Naive thymus-derived CD4-positive, alpha-beta T cell (primary cell): Measurements from ENCODE around the gene MACROD2. TPM values are rescaled to one million over a fixed set of nuclear protein-coding genes. Genes with fewer than 3 reads are reported as not detected.
"Not testable (repeated sequence)": the region's sequence is repeated elsewhere in the genome, so short reads cannot be mapped to it uniquely, and the experiment has no call there.

Source experiments
- ATAC-seq: fragments of 150-1000 bp; cut with Tn5 transposase; 2 replicates; pipeline ENCODE4 v1.10.0; 2021; ENCODE audit warnings: mild to moderate bottlenecking, moderate library complexity
- CTCF ChIA-PET: fragments of 350-600 bp; sonication (Branson Sonifier 250); formaldehyde crosslinking; loops from one replicate; lab custom pipeline; 2021; ENCODE audit warnings: antibody characterized with exemption; lab: Charles Lee
- POLR2A ChIA-PET: fragments of 350-600 bp; sonication (Branson Sonifier 250); formaldehyde crosslinking; loops from one replicate; lab custom pipeline; 2021; ENCODE audit warnings: antibody characterized with exemption, inconsistent platforms; lab: Charles Lee
- DNase-seq, 9 donors: peaks; one replicate each; pipeline versions ENCODE4 v3.0.0 to v3.0.0-alpha.2; 2020 to 2022; ENCODE audit warnings: mixed read lengths in 1 of 9
- H3K27ac ChIP-seq: one replicate; pipeline ENCODE4 v1.7.0; 2013; ENCODE audit warnings: mild to moderate bottlenecking, low read depth, low read length, moderate library complexity
- H3K27me3 ChIP-seq, 2 donors: one replicate each; pipeline ENCODE4 v1.7.0; 2013; ENCODE audit warnings: low read length in 2 of 2, mild to moderate bottlenecking in 2 of 2, moderate library complexity in 2 of 2; ENCODE audit not compliant: control insufficient read depth in 2 of 2, insufficient read depth in 2 of 2
- H3K36me3 ChIP-seq, 3 experiments: 1 replicate in 2 of 3; 2 replicates in 1 of 3; pipeline ENCODE4 v1.7.0; 2013; ENCODE audit warnings: low read length in 3 of 3, mild to moderate bottlenecking in 3 of 3, moderate library complexity in 1 of 3; ENCODE audit not compliant: insufficient read depth in 3 of 3, control insufficient read depth in 2 of 3
- H3K4me1 ChIP-seq, 2 donors: one replicate each; pipeline ENCODE4 v1.7.0; 2013; ENCODE audit warnings: low read length in 2 of 2, mild to moderate bottlenecking in 2 of 2, moderate library complexity in 1 of 2; ENCODE audit not compliant: control insufficient read depth in 2 of 2, insufficient read depth in 2 of 2
- H3K4me3 ChIP-seq: 2 replicates; pipeline ENCODE4 v1.7.0; 2013; ENCODE audit warnings: mild to moderate bottlenecking, low read length
- H3K9me3 ChIP-seq, 3 experiments: 1 replicate in 2 of 3; 2 replicates in 1 of 3; pipeline ENCODE4 v1.7.0; 2013; ENCODE audit warnings: low read length in 3 of 3; ENCODE audit not compliant: control insufficient read depth in 2 of 3
- H3K27ac Mint-ChIP-seq, 9 donors: one replicate each; pipeline ENCODE4 v1.8.0; 2020 to 2022; ENCODE audit warnings: mixed read lengths in 9 of 9, mild to moderate bottlenecking in 8 of 9, moderate library complexity in 5 of 9, inconsistent platforms in 2 of 9
- H3K27me3 Mint-ChIP-seq, 5 donors: one replicate each; pipeline ENCODE4 v1.8.0; 2021 to 2022; ENCODE audit warnings: mixed read lengths in 5 of 5, mild to moderate bottlenecking in 1 of 5
- H3K36me3 Mint-ChIP-seq, 5 donors: one replicate each; pipeline ENCODE4 v1.8.0; 2020 to 2022; ENCODE audit warnings: mixed read lengths in 5 of 5, mild to moderate bottlenecking in 3 of 5, inconsistent platforms in 1 of 5
- H3K4me1 Mint-ChIP-seq, 7 donors: one replicate each; pipeline ENCODE4 v1.8.0; 2020 to 2022; ENCODE audit warnings: mixed read lengths in 7 of 7, mild to moderate bottlenecking in 3 of 7, inconsistent platforms in 1 of 7
- H3K4me3 Mint-ChIP-seq, 10 donors: one replicate each; pipeline ENCODE4 v1.8.0; 2020 to 2022; ENCODE audit warnings: mild to moderate bottlenecking in 10 of 10, mixed read lengths in 10 of 10, moderate library complexity in 6 of 10, inconsistent platforms in 2 of 10
- H3K9me3 Mint-ChIP-seq, 11 donors: one replicate each; pipeline ENCODE4 v1.8.0; 2020 to 2022; ENCODE audit warnings: mixed read lengths in 11 of 11, mild to moderate bottlenecking in 4 of 11, inconsistent platforms in 1 of 11, moderate library complexity in 1 of 11
- intact Hi-C, 2 donors: fragments of 100-400 bp; cut with micrococcal nuclease; formaldehyde crosslinking; loops; one replicate each; pipeline ENCODE4 v1.15.1; 2023
- polyA plus RNA-seq, 2 donors: library from polyadenylated mRNA; unstranded; fragments of 300-500 nt; fragmentation: Illumina TruSeq; gene quantifications; one replicate each; pipeline ENCODE4 v1.2.3, GENCODE V29; 2021
- total RNA-seq, 6 experiments: library from RNA in 5 of 6; stranded (reverse) in 5 of 6; gene quantifications; 1 replicate in 5 of 6; 2 replicates in 1 of 6; pipeline ENCODE4 v1.2.3 and lab custom pipeline; 2021 to 2026

The MACROD2 gene
- total and polyA plus RNA-seq, 7 experiments from 2014 or later, result 0.27 to 0.86 (median 0.34) TPM; not detected in 4

DNA sequence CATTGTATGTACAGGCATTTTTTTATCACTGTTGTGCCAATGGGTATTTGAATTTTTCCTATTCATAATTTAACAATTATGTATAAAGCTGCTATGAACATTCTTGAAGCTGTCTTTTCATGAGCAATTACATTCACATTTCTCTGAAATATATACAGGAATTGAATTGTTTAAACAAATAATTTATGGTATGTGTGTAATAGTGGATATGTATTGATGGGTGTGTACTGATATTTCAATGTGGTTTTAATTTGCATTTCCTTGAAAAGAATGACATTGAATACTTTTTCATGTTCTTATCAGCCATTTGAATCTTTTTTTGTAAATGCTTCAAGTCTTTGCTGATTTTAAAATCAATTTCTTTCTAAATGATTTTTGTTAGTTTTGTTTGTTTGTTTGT is 971.5 kb downstream of the MACROD2 start:
- Histone ChIP-seq H3K9me3 (no peaks in the 10 kb centered on the region), H3K27me3 (no peaks in the 10 kb centered on the region), H3K27ac (no peak overlapping the region), H3K4me1 (no peaks in the 10 kb centered on the region), H3K36me3 (no peaks in the 10 kb centered on the region), H3K4me3 (no peak overlapping the region)
- ChIA-PET POLR2A (no interaction called here), CTCF (no interaction called here)
- H3K4me3 Mint-ChIP-seq, result no peak overlapping the region
- peaks cover 0 to 7% (median 3%) of the 10 kb centered on the region in 11 donors for H3K9me3 Mint-ChIP-seq
- DNase-seq, result no peak
- H3K4me1 Mint-ChIP-seq, result no peaks in the 10 kb centered on the region
- no peak overlapping the region for H3K27ac Mint-ChIP-seq
- no peaks in the 10 kb centered on the region for H3K36me3 Mint-ChIP-seq
- intact Hi-C loops, result no loop called here
- no peak for ATAC-seq
- H3K27me3 Mint-ChIP-seq, result no peaks in the 10 kb centered on the region

- POLR2A ChIA-PET, result no interaction called here
- H3K36me3 Mint-ChIP-seq, result no peaks in the 10 kb centered on the region
Measured at GRCh38 chr20:14972256-14972655, 976.9 kb downstream of the MACROD2 start.

DNA sequence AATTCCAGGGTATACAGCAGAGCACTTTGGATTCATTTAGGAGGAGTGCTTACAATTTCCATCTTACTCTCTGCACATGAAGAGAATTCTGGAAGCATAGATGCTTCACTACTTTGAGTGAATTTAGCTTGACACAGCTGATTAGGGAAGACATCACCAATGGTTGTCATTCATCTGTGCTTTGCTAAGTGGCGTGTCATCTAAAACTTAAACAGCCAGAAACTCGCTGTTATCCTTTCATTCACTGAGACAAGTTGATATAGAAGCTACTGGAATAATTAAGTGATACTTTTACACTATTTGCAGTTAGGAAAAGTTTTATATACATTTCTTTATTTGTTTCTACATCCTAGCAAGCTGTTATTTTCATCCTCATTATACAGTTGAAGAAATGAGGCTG is 977.4 kb downstream of the MACROD2 start:
- Histone ChIP-seq H3K4me3 (no peak overlapping the region), H3K36me3 (no peaks in the 10 kb centered on the region), H3K9me3 (no peaks in the 10 kb centered on the region), H3K27me3 (no peaks in the 10 kb centered on the region), H3K27ac (no peak overlapping the region), H3K4me1 (no peaks in the 10 kb centered on the region)
- ATAC-seq, result no peak
- H3K36me3 Mint-ChIP-seq, result no peaks in the 10 kb centered on the region
- intact Hi-C loops, result no loop called here
- H3K9me3 Mint-ChIP-seq, result peaks cover 0 to 14% (median 5%) of the 10 kb centered on the region in 11 donors
- no peaks in the 10 kb centered on the region for H3K4me1 Mint-ChIP-seq
- H3K4me3 Mint-ChIP-seq, result no peak overlapping the region
- ChIA-PET CTCF (no interaction called here), POLR2A (no interaction called here)
- no peaks in the 10 kb centered on the region for H3K27me3 Mint-ChIP-seq
- H3K27ac Mint-ChIP-seq, result no peak overlapping the region
- DNase-seq, result no peak

More at GRCh38 chr20:14972256-14972655, 976.9 kb downstream of the MACROD2 start:
- Histone ChIP-seq H3K27me3 (no peaks in the 10 kb centered on the region), H3K36me3 (no peaks in the 10 kb centered on the region), H3K27ac (no peak overlapping the region), H3K4me1 (no peaks in the 10 kb centered on the region), H3K9me3 (no peaks in the 10 kb centered on the region), H3K4me3 (no peak overlapping the region)
- no peak for DNase-seq
- intact Hi-C loops, result no loop called here
- CTCF ChIA-PET, result no interaction called here
- ATAC-seq, result no peak
- no peaks in the 10 kb centered on the region for H3K4me1 Mint-ChIP-seq
- no peak overlapping the region for H3K4me3 Mint-ChIP-seq
- no peak overlapping the region for H3K27ac Mint-ChIP-seq
- no peaks in the 10 kb centered on the region for H3K27me3 Mint-ChIP-seq
- H3K9me3 Mint-ChIP-seq, result peaks cover 0 to 14% (median 5%) of the 10 kb centered on the region in 11 donors

DNA sequence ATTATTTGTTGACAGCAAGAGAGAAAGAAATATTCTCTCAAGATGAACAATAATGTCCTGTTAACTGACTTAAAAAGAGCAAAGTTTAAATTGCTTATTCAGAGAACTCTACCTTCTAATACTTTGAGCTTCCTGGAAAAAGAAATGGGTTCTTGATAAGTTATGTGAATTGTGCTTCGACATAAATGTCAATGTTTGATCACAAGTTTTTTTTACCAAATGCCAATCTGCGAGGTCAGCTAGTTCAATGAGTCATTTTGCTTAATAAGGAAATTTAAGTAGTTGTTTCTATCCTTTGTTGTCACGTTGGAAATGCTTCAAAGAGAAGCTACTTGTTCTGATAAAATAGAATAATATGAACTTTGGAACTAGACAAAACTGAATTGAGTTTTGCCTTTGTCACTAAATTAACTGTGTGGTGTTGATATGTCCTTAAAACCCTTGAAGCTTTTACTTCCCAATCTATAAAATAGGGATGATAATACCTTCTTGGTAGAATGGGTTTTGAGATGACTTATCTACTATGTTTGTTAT is 984.2 kb downstream of the MACROD2 start:
- Mint-ChIP-seq H3K4me3 (no peak overlapping the region), H3K27ac (no peak overlapping the region), H3K27me3 (no peaks in the 10 kb centered on the region), H3K4me1 (no peaks in the 10 kb centered on the region), H3K36me3 (peaks cover 0 to 8% (median 0%) of the 10 kb centered on the region in 5 donors), H3K9me3 (peaks cover 2 to 45% (median 24%) of the 10 kb centered on the region in 11 donors)
- ChIA-PET POLR2A (no interaction called here), CTCF (no interaction called here)
- no peak overlapping the region for H3K4me3 ChIP-seq
- H3K27ac ChIP-seq, result no peak overlapping the region
- no peaks in the 10 kb centered on the region for H3K4me1 ChIP-seq
- DNase-seq, result no peak
- no peaks in the 10 kb centered on the region for H3K27me3 ChIP-seq
- intact Hi-C loops, result no loop called here
- ATAC-seq, result no peak
- H3K36me3 ChIP-seq, result no peaks in the 10 kb centered on the region
- no peaks in the 10 kb centered on the region for H3K9me3 ChIP-seq

DNA sequence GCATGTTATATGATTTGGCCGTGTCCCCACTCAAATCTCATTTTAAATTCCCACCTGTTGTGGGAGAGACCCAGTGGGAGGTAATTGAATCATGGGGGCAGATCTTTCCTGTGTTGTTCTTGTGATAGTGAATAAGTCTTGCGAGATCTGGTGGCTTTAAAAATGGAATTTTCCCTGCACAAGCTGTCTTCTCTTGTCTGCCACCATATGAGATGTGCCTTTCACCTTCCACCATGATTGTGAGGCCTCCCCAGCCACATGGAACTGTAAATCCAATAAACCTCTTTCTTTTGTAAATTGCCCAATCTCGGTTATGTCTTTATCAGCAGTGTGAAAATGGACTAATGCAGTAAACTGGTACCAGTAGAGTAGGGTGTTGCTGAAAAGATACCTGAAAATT is 986.2 kb downstream of the MACROD2 start:
- ATAC-seq, H3K4me1 ChIP-seq, H3K27ac ChIP-seq, H3K36me3 Mint-ChIP-seq, H3K27ac Mint-ChIP-seq, intact Hi-C loops, H3K4me3 ChIP-seq, H3K4me1 Mint-ChIP-seq, CTCF ChIA-PET, H3K36me3 ChIP-seq, POLR2A ChIA-PET, DNase-seq, H3K27me3 ChIP-seq, H3K27me3 Mint-ChIP-seq, H3K4me3 Mint-ChIP-seq, H3K9me3 ChIP-seq: not testable (repeated sequence)
- peaks cover 2 to 39% (median 20%) of the 10 kb centered on the region in 11 donors for H3K9me3 Mint-ChIP-seq

GRCh38 chr20:14982324-14982723 is 987.0 kb downstream of the MACROD2 start:
- H3K36me3 ChIP-seq, intact Hi-C loops, H3K27me3 Mint-ChIP-seq, DNase-seq, H3K27ac ChIP-seq, ATAC-seq, H3K9me3 ChIP-seq, POLR2A ChIA-PET, H3K4me1 ChIP-seq, H3K27ac Mint-ChIP-seq, H3K4me3 Mint-ChIP-seq, H3K4me1 Mint-ChIP-seq, CTCF ChIA-PET, H3K4me3 ChIP-seq, H3K27me3 ChIP-seq, H3K36me3 Mint-ChIP-seq: not testable (repeated sequence)
- peaks cover 2 to 39% (median 20%) of the 10 kb centered on the region in 11 donors for H3K9me3 Mint-ChIP-seq

- ATAC-seq (no peak), DNase-seq (no peak)
- Histone ChIP-seq H3K27ac (no peak overlapping the region), H3K4me1 (no peaks in the 10 kb centered on the region), H3K27me3 (no peaks in the 10 kb centered on the region), H3K36me3 (no peaks in the 10 kb centered on the region), H3K4me3 (no peak overlapping the region), H3K9me3 (no peaks in the 10 kb centered on the region)
- no peak overlapping the region for H3K27ac Mint-ChIP-seq
- CTCF ChIA-PET, result no interaction called here
- no peaks in the 10 kb centered on the region for H3K27me3 Mint-ChIP-seq
- H3K9me3 Mint-ChIP-seq, result peaks cover 2 to 42% (median 22%) of the 10 kb centered on the region in 11 donors
- H3K4me3 Mint-ChIP-seq, result no peak overlapping the region
- intact Hi-C loops, result no loop called here
- POLR2A ChIA-PET, result no interaction called here
- peaks cover 0 to 8% (median 0%) of the 10 kb centered on the region in 5 donors for H3K36me3 Mint-ChIP-seq
- no peaks in the 10 kb centered on the region for H3K4me1 Mint-ChIP-seq
Measured at GRCh38 chr20:14984305-14984704, 989.0 kb downstream of the MACROD2 start.
